ENCODE results near the gene CPPED1.

DNA sequence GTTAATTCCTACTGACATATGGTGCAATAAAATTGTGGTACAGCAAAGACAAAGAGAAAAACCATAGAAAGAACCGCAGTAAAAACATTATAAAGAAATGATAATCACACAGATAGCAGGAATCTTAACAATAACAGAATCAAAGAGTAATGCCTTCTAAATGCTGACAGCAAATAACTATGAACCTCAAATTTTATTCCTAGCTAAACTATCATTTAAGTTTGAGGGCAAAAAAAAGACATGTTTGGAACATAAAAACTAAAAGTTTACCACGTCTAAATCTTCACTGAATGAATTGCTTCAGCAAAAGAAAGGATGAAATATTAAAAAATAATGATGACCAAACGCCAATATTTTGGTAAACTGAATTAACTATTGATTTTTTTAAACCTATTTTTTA lies 135.8 kb downstream of the CPPED1 start:
- TF ChIP-seq ZNF571 (tag by site-specific recombination; IDR thresholded peaks at IDR 0.05): no peak
- no peak for TF ChIP-seq SP2 (tag by site-specific recombination; IDR thresholded peaks at IDR 0.05)
- TF ChIP-seq CTCF (tag by site-specific recombination; IDR thresholded peaks at IDR 0.05): no peak
